ENCODE results near the gene PPP1R7.

DNA sequence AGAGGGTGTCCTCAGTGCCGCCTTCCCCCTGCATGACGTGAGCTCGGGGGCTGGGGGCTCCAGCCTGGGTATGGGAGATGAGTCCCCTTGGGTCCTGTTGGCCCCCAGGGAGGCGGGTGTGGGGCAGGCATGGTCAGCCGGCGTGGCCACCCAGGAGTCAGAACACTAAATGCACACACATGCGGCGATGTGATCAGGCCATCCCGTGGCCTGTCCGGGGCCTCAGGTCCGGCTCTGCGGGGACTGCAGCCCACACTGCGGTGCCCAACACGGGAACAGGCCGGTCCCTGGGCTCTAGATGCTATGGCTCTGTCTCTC is 52.0 kb downstream of the PPP1R7 start:
- TF ChIP-seq, protein P1, sequence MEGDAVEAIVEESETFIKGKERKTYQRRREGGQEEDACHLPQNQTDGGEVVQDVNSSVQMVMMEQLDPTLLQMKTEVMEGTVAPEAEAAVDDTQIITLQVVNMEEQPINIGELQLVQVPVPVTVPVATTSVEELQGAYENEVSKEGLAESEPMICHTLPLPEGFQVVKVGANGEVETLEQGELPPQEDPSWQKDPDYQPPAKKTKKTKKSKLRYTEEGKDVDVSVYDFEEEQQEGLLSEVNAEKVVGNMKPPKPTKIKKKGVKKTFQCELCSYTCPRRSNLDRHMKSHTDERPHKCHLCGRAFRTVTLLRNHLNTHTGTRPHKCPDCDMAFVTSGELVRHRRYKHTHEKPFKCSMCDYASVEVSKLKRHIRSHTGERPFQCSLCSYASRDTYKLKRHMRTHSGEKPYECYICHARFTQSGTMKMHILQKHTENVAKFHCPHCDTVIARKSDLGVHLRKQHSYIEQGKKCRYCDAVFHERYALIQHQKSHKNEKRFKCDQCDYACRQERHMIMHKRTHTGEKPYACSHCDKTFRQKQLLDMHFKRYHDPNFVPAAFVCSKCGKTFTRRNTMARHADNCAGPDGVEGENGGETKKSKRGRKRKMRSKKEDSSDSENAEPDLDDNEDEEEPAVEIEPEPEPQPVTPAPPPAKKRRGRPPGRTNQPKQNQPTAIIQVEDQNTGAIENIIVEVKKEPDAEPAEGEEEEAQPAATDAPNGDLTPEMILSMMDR (IDR thresholded peaks at IDR 0.05; ENCODE audit: low read depth, low read length, missing input control): no peak
- TF ChIP-seq, protein P2, sequence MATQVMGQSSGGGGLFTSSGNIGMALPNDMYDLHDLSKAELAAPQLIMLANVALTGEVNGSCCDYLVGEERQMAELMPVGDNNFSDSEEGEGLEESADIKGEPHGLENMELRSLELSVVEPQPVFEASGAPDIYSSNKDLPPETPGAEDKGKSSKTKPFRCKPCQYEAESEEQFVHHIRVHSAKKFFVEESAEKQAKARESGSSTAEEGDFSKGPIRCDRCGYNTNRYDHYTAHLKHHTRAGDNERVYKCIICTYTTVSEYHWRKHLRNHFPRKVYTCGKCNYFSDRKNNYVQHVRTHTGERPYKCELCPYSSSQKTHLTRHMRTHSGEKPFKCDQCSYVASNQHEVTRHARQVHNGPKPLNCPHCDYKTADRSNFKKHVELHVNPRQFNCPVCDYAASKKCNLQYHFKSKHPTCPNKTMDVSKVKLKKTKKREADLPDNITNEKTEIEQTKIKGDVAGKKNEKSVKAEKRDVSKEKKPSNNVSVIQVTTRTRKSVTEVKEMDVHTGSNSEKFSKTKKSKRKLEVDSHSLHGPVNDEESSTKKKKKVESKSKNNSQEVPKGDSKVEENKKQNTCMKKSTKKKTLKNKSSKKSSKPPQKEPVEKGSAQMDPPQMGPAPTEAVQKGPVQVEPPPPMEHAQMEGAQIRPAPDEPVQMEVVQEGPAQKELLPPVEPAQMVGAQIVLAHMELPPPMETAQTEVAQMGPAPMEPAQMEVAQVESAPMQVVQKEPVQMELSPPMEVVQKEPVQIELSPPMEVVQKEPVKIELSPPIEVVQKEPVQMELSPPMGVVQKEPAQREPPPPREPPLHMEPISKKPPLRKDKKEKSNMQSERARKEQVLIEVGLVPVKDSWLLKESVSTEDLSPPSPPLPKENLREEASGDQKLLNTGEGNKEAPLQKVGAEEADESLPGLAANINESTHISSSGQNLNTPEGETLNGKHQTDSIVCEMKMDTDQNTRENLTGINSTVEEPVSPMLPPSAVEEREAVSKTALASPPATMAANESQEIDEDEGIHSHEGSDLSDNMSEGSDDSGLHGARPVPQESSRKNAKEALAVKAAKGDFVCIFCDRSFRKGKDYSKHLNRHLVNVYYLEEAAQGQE (IDR thresholded peaks at IDR 0.05): no peak
- TF ChIP-seq JUND (IDR thresholded peaks at IDR 0.05): no peak
- TF ChIP-seq SP1 (IDR thresholded peaks at IDR 0.05): no peak
- TF ChIP-seq RAD21 (IDR thresholded peaks at IDR 0.05): no peak
- no peak for TF ChIP-seq YY1 (IDR thresholded peaks at IDR 0.05)
- TF ChIP-seq TAF1 (conservative IDR thresholded peaks at IDR 0.05): no peak
- no peak for TF ChIP-seq GABPA (IDR thresholded peaks at IDR 0.05 in 1 of 2, conservative IDR thresholded peaks at IDR 0.05 in 1 of 2)
- TF ChIP-seq, protein P3, sequence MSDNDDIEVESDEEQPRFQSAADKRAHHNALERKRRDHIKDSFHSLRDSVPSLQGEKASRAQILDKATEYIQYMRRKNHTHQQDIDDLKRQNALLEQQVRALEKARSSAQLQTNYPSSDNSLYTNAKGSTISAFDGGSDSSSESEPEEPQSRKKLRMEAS (IDR thresholded peaks at IDR 0.05): no peak
- no peak for TF ChIP-seq HNF4G (IDR thresholded peaks at IDR 0.05)

All from liver (tissue), 3 donors.